Neural cell (in vitro differentiated cells): ENCODE data around the gene BAIAP2L1. TPM values are rescaled to one million over a fixed set of nuclear protein-coding genes. Genes with fewer than 3 reads are reported as not detected.

Source experiments
- H2AFZ ChIP-seq: fragments of 200-600, 300-800 bp; sonication (generic), shearing (Covaris generic); 2 replicates; pipeline ENCODE4 v1.6.0; 2014; ENCODE audit warnings: low read depth, mild to moderate bottlenecking, antibody characterized with exemption, low read length, moderate library complexity
- H3F3A ChIP-seq: fragments of 200-600 bp; shearing (Covaris generic); 2 replicates; pipeline ENCODE4 v1.6.1; 2016; ENCODE audit warnings: mild to moderate bottlenecking, moderate library complexity, mixed read lengths, antibody characterized with exemption, low read length; ENCODE audit not compliant: insufficient read depth, poor library complexity, severe bottlenecking
- H3K27ac ChIP-seq: fragments of 200-600, 300-800 bp; sonication (generic), shearing (Covaris generic); 2 replicates; pipeline ENCODE4 v1.5.1; 2014; ENCODE audit warnings: mild to moderate bottlenecking, low read length, moderate library complexity
- H3K27me3 ChIP-seq: fragments of 300-800, 200-600 bp; sonication (generic), shearing (Covaris generic); 2 replicates; pipeline ENCODE4 v1.6.0; 2014; ENCODE audit warnings: mild to moderate bottlenecking, low read depth, low read length, moderate library complexity; ENCODE audit not compliant: insufficient read depth
- H3K36me3 ChIP-seq: fragments of 300-800, 200-600 bp; sonication (generic), shearing (Covaris generic); 2 replicates; pipeline ENCODE4 v1.5.1; 2014; ENCODE audit warnings: mild to moderate bottlenecking, antibody characterized with exemption, low read length, moderate library complexity; ENCODE audit not compliant: insufficient read depth
- H3K4me2 ChIP-seq: fragments of 300-800, 200-600 bp; sonication (generic), shearing (Covaris generic); 2 replicates; pipeline ENCODE4 v1.6.0; 2014; ENCODE audit warnings: mild to moderate bottlenecking, low read length
- H3K4me3 ChIP-seq: fragments of 300-800, 200-600 bp; sonication (generic), shearing (Covaris generic); 2 replicates; pipeline ENCODE4 v1.5.1; 2014; ENCODE audit warnings: mild to moderate bottlenecking, low read length, moderate library complexity
- H3K79me2 ChIP-seq: fragments of 200-600 bp; shearing (Covaris generic); replicated peaks from 2 replicates; pipeline ENCODE4 v1.6.0; 2014; ENCODE audit warnings: mild to moderate bottlenecking, low read length, moderate library complexity; ENCODE audit not compliant: insufficient read depth
- H3K9ac ChIP-seq: fragments of 300-800, 200-600 bp; sonication (generic), shearing (Covaris generic); 2 replicates; pipeline ENCODE4 v1.6.1; 2016; ENCODE audit warnings: mild to moderate bottlenecking, low read length, mixed read lengths
- H3K9me2 ChIP-seq: fragments of 200-600 bp; shearing (Covaris generic); 2 replicates; pipeline ENCODE4 v1.6.1; 2016; ENCODE audit warnings: mild to moderate bottlenecking, low read length, mixed read lengths; ENCODE audit not compliant: insufficient read depth
- H3K9me3 ChIP-seq: fragments of 200-600, 300-800 bp; sonication (generic), shearing (Covaris generic); 2 replicates; pipeline ENCODE4 v1.6.1; 2016; ENCODE audit warnings: mild to moderate bottlenecking, mixed run types, low read length, moderate library complexity, mixed read lengths
- H4K20me1 ChIP-seq: fragments of 200-600 bp; shearing (Covaris generic); 2 replicates; pipeline ENCODE4 v1.6.1; 2016; ENCODE audit warnings: mild to moderate bottlenecking, mixed run types; ENCODE audit not compliant: insufficient read depth
- CTCF ChIP-seq: fragments of 450-650 bp; IDR thresholded peaks from 2 replicates; pipeline ENCODE4 v1.5.1; 2014; ENCODE audit warnings: antibody characterized with exemption, mild to moderate bottlenecking, moderate library complexity; ENCODE audit not compliant: poor library complexity, severe bottlenecking
- EP300 ChIP-seq: fragments of 450-650 bp; conservative IDR thresholded peaks from 2 replicates; pipeline ENCODE4 v1.6.1; 2014; ENCODE audit warnings: antibody characterized with exemption, mild to moderate bottlenecking, moderate library complexity; ENCODE audit not compliant: poor library complexity, severe bottlenecking
- EZH2 ChIP-seq: fragments of 200-600, 300-800 bp; shearing (Covaris generic), sonication (generic); IDR thresholded peaks from 2 replicates; pipeline ENCODE4 v1.6.1; 2014; ENCODE audit warnings: antibody characterized with exemption, low read length, borderline replicate concordance, mild to moderate bottlenecking; ENCODE audit not compliant: insufficient read depth, poor library complexity, severe bottlenecking
- MXI1 ChIP-seq: fragments of 450-650 bp; conservative IDR thresholded peaks from 2 replicates; pipeline ENCODE4 v1.6.1; 2014; ENCODE audit warnings: antibody characterized with exemption, mild to moderate bottlenecking; ENCODE audit not compliant: poor library complexity, severe bottlenecking
- POLR2AphosphoS5 ChIP-seq: IDR thresholded peaks from 2 replicates; pipeline ENCODE4 v1.6.1; 2012
- RAD21 ChIP-seq: fragments of 450-650 bp; conservative IDR thresholded peaks from 2 replicates; pipeline ENCODE4 v1.6.1; 2014; ENCODE audit warnings: antibody characterized with exemption, mild to moderate bottlenecking, moderate library complexity
- REST ChIP-seq: IDR thresholded peaks from 2 replicates; pipeline ENCODE4 v1.6.1; 2012; ENCODE audit warnings: borderline replicate concordance
- SMC3 ChIP-seq: fragments of 450-650 bp; conservative IDR thresholded peaks from 2 replicates; pipeline ENCODE4 v1.6.1; 2014; ENCODE audit warnings: antibody characterized with exemption, mild to moderate bottlenecking, moderate library complexity; ENCODE audit not compliant: poor library complexity
- TAF1 ChIP-seq: IDR thresholded peaks from 2 replicates; pipeline ENCODE4 v1.6.1; 2012; ENCODE audit warnings: low read depth
- polyA plus RNA-seq: library from polyadenylated mRNA; depleted of rRNA; stranded (reverse); fragments of >200 nt; gene quantifications from 2 replicates; pipeline ENCODE4 v1.2.3, GENCODE V29; 2014

The BAIAP2L1 gene
- polyA plus RNA-seq, 1 donor from 2014 or later, result not detected

GRCh38 chr7:98348726-98349474 lies 52.0 kb downstream of the BAIAP2L1 start:
- no peak for TF ChIP-seq TAF1
- TF ChIP-seq MXI1, result no peak
- no peak for TF ChIP-seq CTCF
- no peak for TF ChIP-seq EP300
- no peak for TF ChIP-seq REST
- no peak for TF ChIP-seq RAD21
- TF ChIP-seq SMC3, result no peak
- no peak for TF ChIP-seq EZH2
- no peak for TF ChIP-seq POLR2AphosphoS5
- Histone ChIP-seq H2AFZ (no peak overlapping the region), H3K9me2 (no peaks in the 10 kb centered on the region), H3K27me3 (no peaks in the 10 kb centered on the region), H3K79me2 (no peaks in the 10 kb centered on the region), H3K4me2 (no peak overlapping the region), H3K27ac (no peak overlapping the region), H3K9ac (no peak overlapping the region), H3K4me3 (no peak overlapping the region), H3K36me3 (no peaks in the 10 kb centered on the region), H4K20me1 (no peaks in the 10 kb centered on the region), H3K9me3 (no peaks in the 10 kb centered on the region), H3F3A (no peaks in the 10 kb centered on the region)

DNA sequence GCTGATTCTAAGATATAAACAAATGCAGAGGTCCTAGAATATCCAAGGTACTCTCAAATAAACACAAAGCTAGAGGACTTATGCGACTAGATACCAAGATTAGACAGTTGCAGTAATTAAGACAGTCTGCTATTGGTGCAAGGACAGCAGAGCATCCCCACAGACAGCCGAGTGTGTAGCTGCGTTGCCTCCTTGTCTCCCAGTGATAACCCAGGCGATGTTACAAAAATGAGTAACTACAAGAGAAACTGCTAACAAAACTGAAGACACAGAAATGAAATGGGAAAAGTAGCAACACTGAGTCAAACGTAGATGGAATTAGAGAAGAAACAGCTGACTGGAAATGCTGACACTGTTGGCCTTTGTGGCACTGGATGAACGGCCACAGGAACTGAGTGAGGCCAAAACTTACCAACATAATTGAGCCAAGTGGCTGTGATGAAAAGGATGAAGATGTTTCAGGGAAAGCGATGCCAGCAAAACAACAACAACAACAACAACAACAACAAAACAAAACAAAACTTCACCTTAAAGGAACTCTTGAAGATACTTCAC lies 54.3 kb downstream of the BAIAP2L1 start:
- Histone ChIP-seq H3K9me2 (no peaks in the 10 kb centered on the region), H3K4me2 (no peak overlapping the region), H3K27me3 (no peaks in the 10 kb centered on the region), H3K27ac (no peak overlapping the region), H3F3A (no peaks in the 10 kb centered on the region), H3K9ac (no peak overlapping the region), H3K79me2 (no peaks in the 10 kb centered on the region), H4K20me1 (no peaks in the 10 kb centered on the region), H3K9me3 (no peaks in the 10 kb centered on the region), H2AFZ (no peak overlapping the region), H3K4me3 (no peak overlapping the region), H3K36me3 (no peaks in the 10 kb centered on the region)
- TF ChIP-seq CTCF, result no peak
- no peak for TF ChIP-seq RAD21
- no peak for TF ChIP-seq EP300
- no peak for TF ChIP-seq POLR2AphosphoS5
- no peak for TF ChIP-seq EZH2
- TF ChIP-seq TAF1, result no peak
- TF ChIP-seq REST, result no peak
- no peak for TF ChIP-seq MXI1
- TF ChIP-seq SMC3, result no peak
